ENCODE data around the gene PITPNM3.

DNA sequence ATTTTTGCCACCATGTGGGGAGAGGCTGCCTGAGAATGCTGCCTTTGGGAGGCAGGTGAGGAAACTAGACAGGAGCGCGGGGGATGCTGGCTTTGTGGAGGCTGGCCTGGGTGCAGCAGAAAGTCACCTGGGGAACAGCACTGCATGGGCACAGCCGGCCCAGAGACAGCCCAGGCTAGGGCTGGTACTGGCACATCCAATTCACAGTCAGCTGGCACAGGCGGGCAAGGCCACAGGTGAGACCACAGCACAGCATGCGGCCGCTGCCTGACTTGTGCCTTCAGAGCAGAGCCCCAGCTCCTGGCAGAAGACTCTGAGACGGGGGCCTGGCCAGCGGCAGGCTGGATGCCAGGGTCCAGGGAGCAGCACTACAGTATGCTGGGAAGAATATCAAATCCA, 16.6 kb upstream of the PITPNM3 start:
- TF ChIP-seq, protein P1, sequence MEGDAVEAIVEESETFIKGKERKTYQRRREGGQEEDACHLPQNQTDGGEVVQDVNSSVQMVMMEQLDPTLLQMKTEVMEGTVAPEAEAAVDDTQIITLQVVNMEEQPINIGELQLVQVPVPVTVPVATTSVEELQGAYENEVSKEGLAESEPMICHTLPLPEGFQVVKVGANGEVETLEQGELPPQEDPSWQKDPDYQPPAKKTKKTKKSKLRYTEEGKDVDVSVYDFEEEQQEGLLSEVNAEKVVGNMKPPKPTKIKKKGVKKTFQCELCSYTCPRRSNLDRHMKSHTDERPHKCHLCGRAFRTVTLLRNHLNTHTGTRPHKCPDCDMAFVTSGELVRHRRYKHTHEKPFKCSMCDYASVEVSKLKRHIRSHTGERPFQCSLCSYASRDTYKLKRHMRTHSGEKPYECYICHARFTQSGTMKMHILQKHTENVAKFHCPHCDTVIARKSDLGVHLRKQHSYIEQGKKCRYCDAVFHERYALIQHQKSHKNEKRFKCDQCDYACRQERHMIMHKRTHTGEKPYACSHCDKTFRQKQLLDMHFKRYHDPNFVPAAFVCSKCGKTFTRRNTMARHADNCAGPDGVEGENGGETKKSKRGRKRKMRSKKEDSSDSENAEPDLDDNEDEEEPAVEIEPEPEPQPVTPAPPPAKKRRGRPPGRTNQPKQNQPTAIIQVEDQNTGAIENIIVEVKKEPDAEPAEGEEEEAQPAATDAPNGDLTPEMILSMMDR (IDR thresholded peaks at IDR 0.05), result no peak
- no peak for TF ChIP-seq POLR2AphosphoS5 (IDR thresholded peaks at IDR 0.05; ENCODE audit: insufficient read depth in 1 of 2, low read depth in 1 of 2)
